ENCODE measurements around the gene TNP1.

TNP1 gene

DNA sequence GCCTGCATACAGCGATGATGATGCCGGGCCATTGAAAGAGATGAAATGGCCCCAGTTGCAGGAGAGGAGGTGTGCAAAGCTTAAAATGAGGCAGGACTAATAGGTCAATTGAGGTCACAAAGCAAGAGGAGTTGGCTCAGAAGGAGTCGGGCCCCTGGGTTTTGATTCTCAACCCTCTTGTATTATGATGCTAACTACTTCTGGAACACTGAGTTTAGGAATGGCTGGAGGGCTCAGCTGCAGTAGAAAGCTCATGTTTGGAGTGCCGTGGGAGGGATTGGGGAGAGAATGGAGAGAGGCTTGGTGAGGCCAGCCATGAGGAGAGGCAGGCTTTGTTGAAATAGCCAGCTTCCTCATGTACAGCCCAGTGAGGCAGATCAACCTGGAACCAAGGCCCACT lies 4.8 kb downstream of the TNP1 start:
- ATAC-seq (ENCODE audit: insufficient read depth, low read depth), result no peak
- Histone ChIP-seq H3K9me3 (ENCODE audit: insufficient read depth, low read length, severe bottlenecking) (no peaks in the 10 kb centered on the region), H3K79me2 (ENCODE audit: insufficient read depth, low read length) (no peaks in the 10 kb centered on the region), H2AFZ (ENCODE audit: low read depth, low read length) (no peak overlapping the region), H3K36me3 (ENCODE audit: insufficient read depth, low read length) (no peaks in the 10 kb centered on the region), H3K4me2 (ENCODE audit: insufficient read depth, low read length) (no peak overlapping the region), H3K27ac (ENCODE audit: low read length) (no peak overlapping the region), H3K4me1 (ENCODE audit: insufficient read depth, low read length) (peaks cover 3% of the 10 kb centered on the region; the same call in 1 of the 2 replicates), H4K20me1 (ENCODE audit: insufficient read depth, low read length) (no peaks in the 10 kb centered on the region), H3K4me3 (ENCODE audit: low read depth in 1 of 2, low read length in 2 of 2) (no peak overlapping the region), H3K27me3 (ENCODE audit: insufficient read depth, low read length, poor library complexity) (no peaks in the 10 kb centered on the region), H3K9ac (ENCODE audit: low read depth, low read length) (no peak overlapping the region)
- no peak for DNase-seq
- TF ChIP-seq EZH2 (IDR thresholded peaks at IDR 0.05; ENCODE audit: borderline replicate concordance, low read depth, low read length, severe bottlenecking), result no peak
- TF ChIP-seq, protein P1, sequence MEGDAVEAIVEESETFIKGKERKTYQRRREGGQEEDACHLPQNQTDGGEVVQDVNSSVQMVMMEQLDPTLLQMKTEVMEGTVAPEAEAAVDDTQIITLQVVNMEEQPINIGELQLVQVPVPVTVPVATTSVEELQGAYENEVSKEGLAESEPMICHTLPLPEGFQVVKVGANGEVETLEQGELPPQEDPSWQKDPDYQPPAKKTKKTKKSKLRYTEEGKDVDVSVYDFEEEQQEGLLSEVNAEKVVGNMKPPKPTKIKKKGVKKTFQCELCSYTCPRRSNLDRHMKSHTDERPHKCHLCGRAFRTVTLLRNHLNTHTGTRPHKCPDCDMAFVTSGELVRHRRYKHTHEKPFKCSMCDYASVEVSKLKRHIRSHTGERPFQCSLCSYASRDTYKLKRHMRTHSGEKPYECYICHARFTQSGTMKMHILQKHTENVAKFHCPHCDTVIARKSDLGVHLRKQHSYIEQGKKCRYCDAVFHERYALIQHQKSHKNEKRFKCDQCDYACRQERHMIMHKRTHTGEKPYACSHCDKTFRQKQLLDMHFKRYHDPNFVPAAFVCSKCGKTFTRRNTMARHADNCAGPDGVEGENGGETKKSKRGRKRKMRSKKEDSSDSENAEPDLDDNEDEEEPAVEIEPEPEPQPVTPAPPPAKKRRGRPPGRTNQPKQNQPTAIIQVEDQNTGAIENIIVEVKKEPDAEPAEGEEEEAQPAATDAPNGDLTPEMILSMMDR (IDR thresholded peaks at IDR 0.05; ENCODE audit: borderline replicate concordance, extremely low read depth, low read length, poor library complexity, severe bottlenecking), result no peak

DNA sequence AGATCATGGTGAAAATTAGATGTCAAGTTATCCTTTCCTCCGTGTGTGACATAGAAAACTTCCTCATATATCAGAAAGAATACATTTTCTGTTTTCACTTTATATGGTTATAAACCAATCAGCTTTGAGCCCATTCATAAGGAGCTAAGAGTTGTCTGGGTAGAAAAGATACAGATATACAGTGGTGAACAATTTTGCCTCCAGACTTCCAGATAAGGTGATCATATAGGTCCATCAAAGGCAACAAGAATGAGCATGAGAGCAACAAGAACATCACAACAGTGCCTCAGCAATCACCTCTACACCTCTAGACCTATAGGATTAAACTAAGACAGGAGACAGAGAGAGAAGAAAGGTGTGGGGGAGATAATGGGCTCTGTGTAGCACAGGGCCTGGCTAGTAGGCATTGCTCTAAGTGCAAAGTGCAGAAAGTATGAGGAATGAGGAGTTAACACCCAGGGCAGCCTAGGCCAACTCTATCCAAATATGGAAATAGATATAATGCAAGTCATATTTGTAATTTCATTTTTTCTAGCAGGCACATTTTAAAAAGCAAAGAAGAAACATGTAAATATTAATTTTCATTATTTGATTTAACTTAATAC lies 8.3 kb downstream of the TNP1 start:
- ATAC-seq (ENCODE audit: insufficient read depth, low read depth), result no peak
- Histone ChIP-seq H3K4me1 (ENCODE audit: insufficient read depth, low read length) (no peaks in the 10 kb centered on the region), H3K36me3 (ENCODE audit: insufficient read depth, low read length) (no peaks in the 10 kb centered on the region), H3K79me2 (ENCODE audit: insufficient read depth, low read length) (no peaks in the 10 kb centered on the region), H3K27ac (ENCODE audit: low read length) (no peak overlapping the region), H3K9me3 (ENCODE audit: insufficient read depth, low read length, severe bottlenecking) (no peaks in the 10 kb centered on the region), H3K4me2 (ENCODE audit: insufficient read depth, low read length) (no peak overlapping the region), H4K20me1 (ENCODE audit: insufficient read depth, low read length) (no peaks in the 10 kb centered on the region), H2AFZ (ENCODE audit: low read depth, low read length) (no peak overlapping the region), H3K27me3 (ENCODE audit: insufficient read depth, low read length, poor library complexity) (no peaks in the 10 kb centered on the region), H3K9ac (ENCODE audit: low read depth, low read length) (no peak overlapping the region), H3K4me3 (ENCODE audit: low read depth in 1 of 2, low read length in 2 of 2) (no peak overlapping the region)
- TF ChIP-seq EZH2 (IDR thresholded peaks at IDR 0.05; ENCODE audit: borderline replicate concordance, low read depth, low read length, severe bottlenecking), result no peak
- TF ChIP-seq, protein P1 (IDR thresholded peaks at IDR 0.05; ENCODE audit: borderline replicate concordance, extremely low read depth, low read length, poor library complexity, severe bottlenecking), result no peak
- DNase-seq, result no peak

DNA sequence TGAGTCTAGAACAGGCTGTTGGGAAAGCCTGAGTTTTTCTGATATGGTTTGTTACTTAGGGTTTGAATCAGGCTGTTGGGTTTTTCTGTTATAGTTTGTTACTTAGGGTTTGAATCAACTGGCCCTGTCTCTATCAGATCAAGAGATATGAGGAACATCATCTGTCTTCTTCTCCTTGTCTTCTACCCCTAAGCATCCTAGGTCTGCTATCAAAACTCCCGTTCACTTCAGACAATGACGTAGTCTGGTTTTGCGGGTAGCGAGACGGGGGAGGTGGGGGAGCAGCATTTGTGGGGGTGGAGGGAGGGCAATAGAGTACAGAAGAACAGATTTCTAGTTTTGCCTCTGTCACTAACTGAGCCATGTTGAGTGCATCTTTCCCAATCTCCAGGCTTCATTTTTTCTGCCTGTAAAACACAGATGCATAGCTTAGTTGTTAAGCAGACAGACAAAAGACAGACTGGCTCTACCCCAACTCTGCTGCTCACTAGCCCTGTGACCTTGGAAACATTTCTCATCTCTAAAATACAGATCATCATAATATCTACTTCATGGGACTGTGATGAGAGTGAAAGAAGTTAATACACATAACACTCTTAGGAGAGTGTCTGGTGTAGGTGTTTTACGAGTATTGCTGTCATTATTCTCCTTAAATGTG lies 9.1 kb downstream of the TNP1 start:
- no peak for TF ChIP-seq EZH2 (IDR thresholded peaks at IDR 0.05; ENCODE audit: borderline replicate concordance, low read depth, low read length, severe bottlenecking)
- TF ChIP-seq, protein P1 (IDR thresholded peaks at IDR 0.05; ENCODE audit: borderline replicate concordance, extremely low read depth, low read length, poor library complexity, severe bottlenecking), result no peak
- H2AFZ ChIP-seq (ENCODE audit: low read depth, low read length), result no peak overlapping the region
- no peak for DNase-seq
- no peak overlapping the region for H3K27ac ChIP-seq (ENCODE audit: low read length)
- no peaks in the 10 kb centered on the region for H4K20me1 ChIP-seq (ENCODE audit: insufficient read depth, low read length)
- H3K27me3 ChIP-seq (ENCODE audit: insufficient read depth, low read length, poor library complexity), result no peaks in the 10 kb centered on the region
- H3K4me2 ChIP-seq (ENCODE audit: insufficient read depth, low read length), result no peak overlapping the region
- no peak overlapping the region for H3K4me3 ChIP-seq (ENCODE audit: low read depth in 1 of 2, low read length in 2 of 2)
- no peaks in the 10 kb centered on the region for H3K9me3 ChIP-seq (ENCODE audit: insufficient read depth, low read length, severe bottlenecking)
- H3K79me2 ChIP-seq (ENCODE audit: insufficient read depth, low read length), result no peaks in the 10 kb centered on the region
- no peak; the same call in 2 of the 3 replicates for ATAC-seq (ENCODE audit: insufficient read depth, low read depth)
- H3K36me3 ChIP-seq (ENCODE audit: insufficient read depth, low read length), result no peaks in the 10 kb centered on the region
- no peaks in the 10 kb centered on the region for H3K4me1 ChIP-seq (ENCODE audit: insufficient read depth, low read length)
- H3K9ac ChIP-seq (ENCODE audit: low read depth, low read length), result no peak overlapping the region
